SU-DHL-6 (cell line): ENCODE measurements around the gene PTP4A1.

Experiments
- H2AFZ ChIP-seq: fragments of 200-600 bp; sonication (generic); 2 replicates; pipeline ENCODE4 v1.6.1; 2014; ENCODE audit warnings: low read depth, mild to moderate bottlenecking, moderate library complexity, mixed read lengths, antibody characterized with exemption, low read length; ENCODE audit not compliant: severe bottlenecking
- H3F3A ChIP-seq: fragments of 200-600 bp; shearing (Covaris generic); 2 replicates; pipeline ENCODE4 v1.6.0; 2016; ENCODE audit warnings: antibody characterized with exemption, mild to moderate bottlenecking; ENCODE audit not compliant: insufficient read depth
- H3K27ac ChIP-seq: fragments of 200-600 bp; sonication (generic); 2 replicates; pipeline ENCODE4 v1.5.1; 2016; ENCODE audit warnings: low read depth, mild to moderate bottlenecking, low read length, moderate library complexity, mixed read lengths
- H3K27me3 ChIP-seq: fragments of 200-600 bp; sonication (generic), shearing (Covaris generic); 2 replicates; pipeline ENCODE4 v1.6.0; 2014; ENCODE audit warnings: mild to moderate bottlenecking, low read length
- H3K36me3 ChIP-seq: fragments of 200-600 bp; sonication (generic); 2 replicates; pipeline ENCODE4 v1.6.1; 2014; ENCODE audit warnings: mild to moderate bottlenecking, low read length, mixed read lengths
- H3K4me2 ChIP-seq: fragments of 300-600, 200-600 bp; shearing (Covaris generic), sonication (generic); 2 replicates; pipeline ENCODE4 v1.6.0; 2014; ENCODE audit warnings: low read length, low read depth, mild to moderate bottlenecking; ENCODE audit not compliant: poor library complexity, severe bottlenecking
- H3K4me3 ChIP-seq: fragments of 200-600 bp; sonication (generic); 2 replicates; pipeline ENCODE4 v1.5.1; 2014; ENCODE audit warnings: antibody characterized with exemption, low read length, mild to moderate bottlenecking, mixed read lengths; ENCODE audit not compliant: insufficient read depth, poor library complexity, severe bottlenecking
- H3K79me2 ChIP-seq: fragments of 200-600 bp; sonication (generic); 2 replicates; pipeline ENCODE4 v1.6.1; 2014; ENCODE audit warnings: mild to moderate bottlenecking, low read length, moderate library complexity; ENCODE audit not compliant: insufficient read depth
- H3K9ac ChIP-seq: fragments of 200-600 bp; sonication (generic); 2 replicates; pipeline ENCODE4 v1.7.0; 2014; ENCODE audit warnings: mild to moderate bottlenecking, low read length
- H3K9me2 ChIP-seq: fragments of 200-600 bp; sonication (generic); replicated peaks from 2 replicates; pipeline ENCODE4 v1.6.1; 2014; ENCODE audit warnings: low read length; ENCODE audit not compliant: insufficient read depth
- H3K9me3 ChIP-seq: fragments of 200-600 bp; sonication (generic); 2 replicates; pipeline ENCODE4 v1.6.1; 2014; ENCODE audit warnings: low read length, mixed read lengths; ENCODE audit not compliant: insufficient read depth
- H4K20me1 ChIP-seq: fragments of 200-600 bp; sonication (generic); 2 replicates; pipeline ENCODE4 v1.6.1; 2014; ENCODE audit warnings: low read depth, mild to moderate bottlenecking, antibody characterized with exemption, low read length, moderate library complexity, mixed read lengths
- CTCF ChIP-seq: fragments of 200-600 bp; sonication (generic); IDR thresholded peaks from one replicate; pipeline ENCODE4 v1.5.1; 2017; ENCODE audit warnings: antibody characterized with exemption, mild to moderate bottlenecking, low read length, moderate library complexity; ENCODE audit not compliant: insufficient read depth, poor library complexity, severe bottlenecking
- EZH2phosphoT487 ChIP-seq: fragments of 200-600 bp; sonication (generic), shearing (Covaris generic); conservative IDR thresholded peaks from 2 replicates; pipeline ENCODE4 v1.6.1; 2018; ENCODE audit warnings: mild to moderate bottlenecking, antibody characterized with exemption, low read length, moderate library complexity, mixed read lengths

Gene PTP4A1

DNA sequence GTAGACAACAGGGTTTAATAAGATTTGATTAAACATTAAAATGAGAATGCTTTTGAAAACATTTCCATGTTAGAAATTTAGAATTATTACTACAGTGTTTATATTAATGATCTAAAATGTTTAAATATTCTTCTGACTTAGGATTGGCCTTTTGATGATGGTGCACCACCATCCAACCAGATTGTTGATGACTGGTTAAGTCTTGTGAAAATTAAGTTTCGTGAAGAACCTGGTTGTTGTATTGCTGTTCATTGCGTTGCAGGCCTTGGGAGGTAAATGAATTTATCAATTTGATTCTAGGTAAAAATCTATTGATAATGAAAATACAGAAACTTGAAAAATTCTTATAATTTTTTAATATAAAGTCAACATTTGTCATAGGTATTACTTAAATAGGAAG is 6.5 kb downstream of the PTP4A1 start:
- Histone ChIP-seq H3K27ac (no peak overlapping the region), H3K9ac (no peak overlapping the region), H3K4me3 (no peak overlapping the region), H3K4me2 (no peak overlapping the region), H3K9me3 (no peaks in the 10 kb centered on the region), H3F3A (peaks cover 37% of the 10 kb centered on the region; the same call in 1 of the 2 replicates), H3K79me2 (peaks cover 34% of the 10 kb centered on the region), H3K9me2 (no peaks in the 10 kb centered on the region), H4K20me1 (peaks cover 49% of the 10 kb centered on the region), H3K27me3 (no peaks in the 10 kb centered on the region), H2AFZ (no peak overlapping the region), H3K36me3 (peaks cover 60% of the 10 kb centered on the region)
- TF ChIP-seq CTCF (no peak), EZH2phosphoT487 (no peak)

- H3K36me3 ChIP-seq: peaks cover 60% of the 10 kb centered on the region
- no peaks in the 10 kb centered on the region for H3K27me3 ChIP-seq
- H3K9ac ChIP-seq: no peak overlapping the region
- H2AFZ ChIP-seq: no peak overlapping the region
- H3K9me3 ChIP-seq: no peaks in the 10 kb centered on the region
- H3K4me2 ChIP-seq: no peak overlapping the region
- peaks cover 37% of the 10 kb centered on the region for H4K20me1 ChIP-seq
- peaks cover 20% of the 10 kb centered on the region for H3K79me2 ChIP-seq
- H3K4me3 ChIP-seq: no peak overlapping the region
- H3F3A ChIP-seq: peaks cover 35% of the 10 kb centered on the region; the same call in 1 of the 2 replicates
- H3K27ac ChIP-seq: no peak overlapping the region
- H3K9me2 ChIP-seq: no peaks in the 10 kb centered on the region
- no peak for TF ChIP-seq EZH2phosphoT487
- no peak for TF ChIP-seq CTCF
These were observed 7.8 kb downstream of the PTP4A1 start for GRCh38 chr6:63579937-63580703.

GRCh38 chr6:63580704-63580961 is 8.4 kb downstream of the PTP4A1 start:
- H4K20me1 ChIP-seq: peaks cover 32% of the 10 kb centered on the region
- H3K27ac ChIP-seq: no peak overlapping the region
- no peaks in the 10 kb centered on the region for H3K9me2 ChIP-seq
- H3K4me3 ChIP-seq: no peak overlapping the region
- peaks cover 15% of the 10 kb centered on the region for H3K79me2 ChIP-seq
- H2AFZ ChIP-seq: no peak overlapping the region
- peaks cover 60% of the 10 kb centered on the region for H3K36me3 ChIP-seq
- H3K9me3 ChIP-seq: no peaks in the 10 kb centered on the region
- no peak overlapping the region for H3K9ac ChIP-seq
- no peak overlapping the region for H3K4me2 ChIP-seq
- no peaks in the 10 kb centered on the region for H3K27me3 ChIP-seq
- H3F3A ChIP-seq: peaks cover 35% of the 10 kb centered on the region; the same call in 1 of the 2 replicates
- TF ChIP-seq CTCF (no peak), EZH2phosphoT487 (no peak)
